Heart left ventricle (tissue), 13 donors: Measurements from ENCODE around the gene PNLIPRP3.

ENCODE experiments used
- POLR2A ChIP-seq, 2 donors: fragments of 450-650 bp; IDR thresholded peaks; one replicate each; pipeline ENCODE4 v1.6.1; 2017; ENCODE audit warnings: antibody characterized with exemption in 2 of 2, mild to moderate bottlenecking in 2 of 2, moderate library complexity in 2 of 2
- TF ChIP-seq, protein P1 (sequence below), 12 donors: fragments of 200-600 bp; sonication (generic) in 4 of 12; IDR thresholded peaks; one replicate each; pipeline versions ENCODE4 v1.5.0 to v1.8.0; 2018 to 2022; ENCODE audit warnings: antibody characterized with exemption in 12 of 12, mild to moderate bottlenecking in 5 of 12
- donor health status: ischemic (EF 13 %, LVEDD 7.1; RV severe dilation, severe dysfunction).
- donor health status: DM: no; HTN: yes; CAD: no.
- donor health status: DM: no; HTN: no; CAD: no.
- donor health status: ischemic (EF 25% LVEDD 6.9; RV normal size, moderate dysfunction).
- donor health status: ischemic (EF 25% LVEDD 5.7; RV mildly dilated, moderate dysfunction).
- donor health status: ischemic (EF 35%, LVEDD 5.7; RV mildly dilated, moderate dysfunction).
- donor health status: nonischemic (EF 11% LVEDD 7.7; RV severe dilation, severe dysfunction).
- donor health status: DM: yes; HTN: yes; CAD: no.
- donor health status: PGD.
- donor health status: ischemic (EF 29% LVEDD 5.4; RV normal size, mild dysfunction).
- donor health status: nonischemic (EF 23%, LVEDD 6.1; RV moderate dilation, normal function).

DNA sequence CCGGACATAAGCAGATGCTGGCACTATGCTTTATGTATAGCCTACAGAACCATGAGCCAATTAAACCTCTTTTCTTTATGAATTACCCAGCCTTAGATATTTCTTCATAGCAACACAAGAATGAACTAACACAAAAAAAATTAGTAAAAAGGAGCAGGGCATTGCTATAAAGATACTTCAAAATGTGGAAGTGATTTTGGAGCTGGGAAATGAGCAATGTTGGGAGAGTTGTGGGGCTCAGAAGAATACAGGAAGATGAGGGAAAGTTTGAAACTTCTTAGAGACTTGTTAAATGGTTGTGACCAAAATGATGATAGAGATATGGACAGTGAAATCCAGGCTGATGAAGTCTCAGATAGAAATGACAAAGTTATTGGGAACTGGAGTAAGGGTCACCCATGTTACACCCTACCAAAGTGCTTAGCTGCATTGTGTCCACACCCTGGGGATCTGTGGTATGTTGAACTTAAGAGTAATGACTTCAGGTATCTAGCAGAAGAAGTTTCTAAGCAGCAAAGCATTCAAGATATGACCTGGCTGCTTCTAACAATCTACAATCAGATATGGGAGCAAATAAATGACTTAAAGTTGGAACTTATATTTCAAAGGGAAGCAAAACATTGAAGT, 24.2 kb downstream of the PNLIPRP3 start:
- TF ChIP-seq, protein P1, sequence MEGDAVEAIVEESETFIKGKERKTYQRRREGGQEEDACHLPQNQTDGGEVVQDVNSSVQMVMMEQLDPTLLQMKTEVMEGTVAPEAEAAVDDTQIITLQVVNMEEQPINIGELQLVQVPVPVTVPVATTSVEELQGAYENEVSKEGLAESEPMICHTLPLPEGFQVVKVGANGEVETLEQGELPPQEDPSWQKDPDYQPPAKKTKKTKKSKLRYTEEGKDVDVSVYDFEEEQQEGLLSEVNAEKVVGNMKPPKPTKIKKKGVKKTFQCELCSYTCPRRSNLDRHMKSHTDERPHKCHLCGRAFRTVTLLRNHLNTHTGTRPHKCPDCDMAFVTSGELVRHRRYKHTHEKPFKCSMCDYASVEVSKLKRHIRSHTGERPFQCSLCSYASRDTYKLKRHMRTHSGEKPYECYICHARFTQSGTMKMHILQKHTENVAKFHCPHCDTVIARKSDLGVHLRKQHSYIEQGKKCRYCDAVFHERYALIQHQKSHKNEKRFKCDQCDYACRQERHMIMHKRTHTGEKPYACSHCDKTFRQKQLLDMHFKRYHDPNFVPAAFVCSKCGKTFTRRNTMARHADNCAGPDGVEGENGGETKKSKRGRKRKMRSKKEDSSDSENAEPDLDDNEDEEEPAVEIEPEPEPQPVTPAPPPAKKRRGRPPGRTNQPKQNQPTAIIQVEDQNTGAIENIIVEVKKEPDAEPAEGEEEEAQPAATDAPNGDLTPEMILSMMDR (IDR thresholded peaks at IDR 0.05): no peak
- TF ChIP-seq POLR2A (IDR thresholded peaks at IDR 0.05): no peak
